UCSD-AML1 (cell line): ENCODE results near the gene RNF213.
"Not testable (repeated sequence)": the region's sequence is repeated elsewhere in the genome, so short reads cannot be mapped to it uniquely, and the experiment has no call there.

Experiments
- DNase-seq: peaks from one replicate; lab custom pipeline; 2025; ENCODE audit not compliant: unreplicated experiment; lab: John Stamatoyannopoulos, UW

Gene RNF213

GRCh38 chr17:80223838-80224497 lies 36.7 kb upstream of the RNF213 start:
- no peak for DNase-seq

- no peak for DNase-seq
These were observed 36.0 kb upstream of the RNF213 start for GRCh38 chr17:80224683-80225082.

GRCh38 chr17:80225230-80225629 lies 35.4 kb upstream of the RNF213 start:
- DNase-seq: no peak

GRCh38 chr17:80227156-80227555 lies 33.5 kb upstream of the RNF213 start:
- DNase-seq: no peak

- DNase-seq: no peak
These were observed 33.0 kb upstream of the RNF213 start for GRCh38 chr17:80227666-80228065.

GRCh38 chr17:80228477-80228876 lies 32.2 kb upstream of the RNF213 start:
- DNase-seq: no peak

GRCh38 chr17:80229011-80229410 lies 31.6 kb upstream of the RNF213 start:
- no peak for DNase-seq

GRCh38 chr17:80232438-80232837 lies 28.2 kb upstream of the RNF213 start:
- no peak for DNase-seq

- DNase-seq: no peak
These were observed 27.4 kb upstream of the RNF213 start for GRCh38 chr17:80233202-80233601.

- DNase-seq: no peak
These were observed 23.7 kb upstream of the RNF213 start for GRCh38 chr17:80236911-80237310.

GRCh38 chr17:80237386-80237785 lies 23.3 kb upstream of the RNF213 start:
- no peak for DNase-seq

- no peak for DNase-seq
These were observed 18.1 kb upstream of the RNF213 start for GRCh38 chr17:80242505-80242904.

GRCh38 chr17:80243526-80244433 lies 16.9 kb upstream of the RNF213 start:
- DNase-seq: no peak

- DNase-seq: not testable (repeated sequence)
These were observed 16.2 kb upstream of the RNF213 start for GRCh38 chr17:80244448-80244847.

- DNase-seq: no peak
These were observed 15.7 kb upstream of the RNF213 start for GRCh38 chr17:80244871-80245509.

- no peak for DNase-seq
These were observed 14.9 kb upstream of the RNF213 start for GRCh38 chr17:80245566-80246265.

GRCh38 chr17:80246266-80246681 lies 14.4 kb upstream of the RNF213 start:
- no peak for DNase-seq

GRCh38 chr17:80246726-80247125 lies 13.9 kb upstream of the RNF213 start:
- DNase-seq: no peak

- DNase-seq: no peak
These were observed 13.1 kb upstream of the RNF213 start for GRCh38 chr17:80247561-80247960.

- no peak for DNase-seq
These were observed 12.4 kb upstream of the RNF213 start for GRCh38 chr17:80248001-80248893.
